Loucy (cell line): ENCODE measurements around the gene PEMT.

ENCODE experiments used
- H2AFZ ChIP-seq: fragments of 200-600 bp; sonication (generic); 2 replicates; pipeline ENCODE4 v1.6.0; 2016; ENCODE audit warnings: antibody characterized with exemption, mild to moderate bottlenecking, low read length, moderate library complexity
- H3F3A ChIP-seq: fragments of 200-600 bp; 2 replicates; pipeline ENCODE4 v1.6.0; 2016; ENCODE audit warnings: antibody characterized with exemption, low read depth, mild to moderate bottlenecking
- H3K27me3 ChIP-seq: fragments of 200-600 bp; sonication (generic); 2 replicates; pipeline ENCODE4 v1.6.1; 2014; ENCODE audit warnings: low read length, mild to moderate bottlenecking; ENCODE audit not compliant: insufficient read depth, poor library complexity, severe bottlenecking
- H3K36me3 ChIP-seq: fragments of 200-600 bp; sonication (generic); 2 replicates; pipeline ENCODE4 v1.6.1; 2016; ENCODE audit warnings: low read length; ENCODE audit not compliant: insufficient read depth
- H3K4me1 ChIP-seq: fragments of 200-600 bp; sonication (generic); 2 replicates; pipeline ENCODE4 v1.5.1; 2014; ENCODE audit warnings: low read length, mild to moderate bottlenecking; ENCODE audit not compliant: insufficient read depth, poor library complexity, severe bottlenecking
- H3K4me2 ChIP-seq: fragments of 200-600 bp; sonication (generic); 2 replicates; pipeline ENCODE4 v1.6.0; 2014; ENCODE audit warnings: antibody characterized with exemption, low read length, low read depth, mild to moderate bottlenecking; ENCODE audit not compliant: poor library complexity, severe bottlenecking
- H3K4me3 ChIP-seq: fragments of 200-600 bp; sonication (generic); 2 replicates; pipeline ENCODE4 v1.5.1; 2014; ENCODE audit warnings: low read length, mild to moderate bottlenecking, mixed read lengths; ENCODE audit not compliant: poor library complexity, severe bottlenecking
- H3K79me2 ChIP-seq: fragments of 200-600 bp; sonication (generic); 2 replicates; pipeline ENCODE4 v1.6.1; 2014; ENCODE audit warnings: low read length; ENCODE audit not compliant: insufficient read depth
- H3K9ac ChIP-seq: fragments of 200-600 bp; sonication (generic); 2 replicates; pipeline ENCODE4 v1.6.0; 2014; ENCODE audit warnings: mild to moderate bottlenecking, low read depth, low read length, moderate library complexity; ENCODE audit not compliant: poor library complexity, severe bottlenecking
- H3K9me2 ChIP-seq: fragments of 200-600 bp; sonication (generic); replicated peaks from 2 replicates; pipeline ENCODE4 v1.6.1; 2016; ENCODE audit warnings: low read depth, low read length, mixed read lengths
- H3K9me3 ChIP-seq: fragments of 200-600 bp; sonication (generic); 2 replicates; pipeline ENCODE4 v1.6.1; 2014; ENCODE audit warnings: mild to moderate bottlenecking, antibody characterized with exemption, low read length, low read depth; ENCODE audit not compliant: insufficient read depth
- H4K20me1 ChIP-seq: fragments of 200-600 bp; sonication (generic); 2 replicates; pipeline ENCODE4 v1.6.0; 2014; ENCODE audit warnings: antibody characterized with exemption, low read length, mild to moderate bottlenecking; ENCODE audit not compliant: insufficient read depth, poor library complexity, severe bottlenecking
- CTCF ChIP-seq: fragments of 200-600 bp; sonication (generic); conservative IDR thresholded peaks from 2 replicates; pipeline ENCODE4 v1.5.1; 2014; ENCODE audit warnings: mild to moderate bottlenecking, antibody characterized with exemption, low read length
- EZH2phosphoT487 ChIP-seq: fragments of 200-600 bp; IDR thresholded peaks from 2 replicates; pipeline ENCODE4 v1.6.1; 2018; ENCODE audit warnings: antibody characterized with exemption, mild to moderate bottlenecking, moderate library complexity, borderline replicate concordance

The PEMT gene

GRCh38 chr17:17562146-17562511 lies 29.4 kb downstream of the PEMT start:
- H3F3A ChIP-seq = no peaks in the 10 kb centered on the region
- TF ChIP-seq EZH2phosphoT487 = no peak
- TF ChIP-seq CTCF = no peak
- no peaks in the 10 kb centered on the region for H4K20me1 ChIP-seq
- no peaks in the 10 kb centered on the region for H3K79me2 ChIP-seq
- no peaks in the 10 kb centered on the region for H3K4me1 ChIP-seq
- H3K36me3 ChIP-seq = no peaks in the 10 kb centered on the region
- no peak overlapping the region for H3K9ac ChIP-seq
- H3K4me2 ChIP-seq = no peak overlapping the region
- H3K9me3 ChIP-seq = no peaks in the 10 kb centered on the region
- H3K4me3 ChIP-seq = no peak overlapping the region
- no peaks in the 10 kb centered on the region for H3K27me3 ChIP-seq
- no peaks in the 10 kb centered on the region for H3K9me2 ChIP-seq
- no peak overlapping the region for H2AFZ ChIP-seq

- H3K27me3 ChIP-seq = no peaks in the 10 kb centered on the region
- no peaks in the 10 kb centered on the region for H3K9me3 ChIP-seq
- H3K4me1 ChIP-seq = no peaks in the 10 kb centered on the region
- no peaks in the 10 kb centered on the region for H3K36me3 ChIP-seq
- H4K20me1 ChIP-seq = no peaks in the 10 kb centered on the region
- TF ChIP-seq CTCF (no peak), EZH2phosphoT487 (no peak)
- no peaks in the 10 kb centered on the region for H3K79me2 ChIP-seq
- no peaks in the 10 kb centered on the region for H3F3A ChIP-seq
- H3K9me2 ChIP-seq = no peaks in the 10 kb centered on the region
- no peak overlapping the region for H3K4me2 ChIP-seq
- no peak overlapping the region for H3K4me3 ChIP-seq
- no peak overlapping the region for H2AFZ ChIP-seq
- H3K9ac ChIP-seq = no peak overlapping the region
Observed at GRCh38 chr17:17561408-17562145, 29.9 kb downstream of the PEMT start.

GRCh38 chr17:17560975-17561374 lies 30.5 kb downstream of the PEMT start:
- no peaks in the 10 kb centered on the region for H3K79me2 ChIP-seq
- H4K20me1 ChIP-seq = no peaks in the 10 kb centered on the region
- H3F3A ChIP-seq = no peaks in the 10 kb centered on the region
- H3K4me3 ChIP-seq = no peak overlapping the region
- TF ChIP-seq CTCF = no peak
- TF ChIP-seq EZH2phosphoT487 = no peak
- no peak overlapping the region for H3K9ac ChIP-seq
- no peak overlapping the region for H3K4me2 ChIP-seq
- no peaks in the 10 kb centered on the region for H3K36me3 ChIP-seq
- H3K4me1 ChIP-seq = no peaks in the 10 kb centered on the region
- H3K9me3 ChIP-seq = no peaks in the 10 kb centered on the region
- H2AFZ ChIP-seq = no peak overlapping the region
- no peaks in the 10 kb centered on the region for H3K27me3 ChIP-seq
- no peaks in the 10 kb centered on the region for H3K9me2 ChIP-seq
